Metanephros (tissue), 1 donor: Measurements from ENCODE around the gene PCDHGA9. TPM values are rescaled to one million over a fixed set of nuclear protein-coding genes. Genes with fewer than 3 reads are reported as not detected.

ENCODE experiments used
- total RNA-seq: library from RNA; depleted of rRNA; stranded (reverse); fragments of >200 nt; gene quantifications from one replicate; pipeline ENCODE4 v1.2.3, GENCODE V29; 2014

The PCDHGA9 gene
- 9.8 TPM for total RNA-seq

DNA sequence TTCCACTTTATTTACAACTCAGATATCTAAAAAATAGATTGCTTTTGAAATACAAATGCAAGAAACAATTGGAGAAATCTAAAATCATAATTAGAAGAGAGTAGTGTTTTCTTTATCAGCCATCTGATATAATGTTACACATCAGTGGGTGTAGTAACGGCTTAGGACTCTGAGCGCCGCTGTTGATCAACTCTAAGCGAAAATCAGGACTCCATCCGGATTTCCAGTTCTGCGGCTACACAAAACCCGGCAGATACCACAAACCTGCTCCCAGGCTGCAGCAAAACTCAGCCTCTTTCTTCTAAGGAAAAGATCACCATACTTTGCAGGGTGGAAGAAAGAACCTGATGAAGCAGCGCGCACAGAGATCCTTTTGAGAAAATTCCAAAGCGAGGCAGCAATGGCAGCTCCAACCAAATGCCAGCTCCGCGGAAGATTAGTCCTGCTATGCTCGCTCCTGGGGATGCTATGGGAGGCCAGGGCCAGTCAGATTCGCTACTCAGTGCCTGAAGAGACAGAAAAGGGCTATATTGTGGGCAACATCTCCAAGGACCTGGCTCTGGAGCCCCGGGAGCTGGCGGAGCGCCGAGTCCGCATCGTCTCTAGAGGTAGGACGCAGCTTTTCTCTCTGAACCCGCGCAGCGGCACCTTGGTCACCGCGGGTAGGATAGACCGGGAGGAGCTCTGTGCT is at the start of gene PCDHGA9:
PCDHGA9 (plus strand) TSS at position 226 of the 691 bp plus-strand sequence; CDS start at position 401, 175 bp downstream.

GRCh38 chr5:141354900-141355469 is 47.6 kb upstream of the PCDHGA9 start, which contains the start of gene PCDHGA4:
PCDHGA4 (plus strand) TSS chr5:141355021; CDS start chr5:141355108, 87 bp downstream.

GRCh38 chr5:141359790-141360426 is 42.7 kb upstream of the PCDHGA9 start, which contains the start of gene PCDHGB2:
PCDHGB2 (plus strand) TSS chr5:141359994; CDS start chr5:141360136, 142 bp downstream.

GRCh38 chr5:141363952-141364660 is 38.5 kb upstream of the PCDHGA9 start, which contains the start of gene PCDHGA5:
PCDHGA5 (plus strand) TSS chr5:141364162; CDS start chr5:141364331, 169 bp downstream.

DNA sequence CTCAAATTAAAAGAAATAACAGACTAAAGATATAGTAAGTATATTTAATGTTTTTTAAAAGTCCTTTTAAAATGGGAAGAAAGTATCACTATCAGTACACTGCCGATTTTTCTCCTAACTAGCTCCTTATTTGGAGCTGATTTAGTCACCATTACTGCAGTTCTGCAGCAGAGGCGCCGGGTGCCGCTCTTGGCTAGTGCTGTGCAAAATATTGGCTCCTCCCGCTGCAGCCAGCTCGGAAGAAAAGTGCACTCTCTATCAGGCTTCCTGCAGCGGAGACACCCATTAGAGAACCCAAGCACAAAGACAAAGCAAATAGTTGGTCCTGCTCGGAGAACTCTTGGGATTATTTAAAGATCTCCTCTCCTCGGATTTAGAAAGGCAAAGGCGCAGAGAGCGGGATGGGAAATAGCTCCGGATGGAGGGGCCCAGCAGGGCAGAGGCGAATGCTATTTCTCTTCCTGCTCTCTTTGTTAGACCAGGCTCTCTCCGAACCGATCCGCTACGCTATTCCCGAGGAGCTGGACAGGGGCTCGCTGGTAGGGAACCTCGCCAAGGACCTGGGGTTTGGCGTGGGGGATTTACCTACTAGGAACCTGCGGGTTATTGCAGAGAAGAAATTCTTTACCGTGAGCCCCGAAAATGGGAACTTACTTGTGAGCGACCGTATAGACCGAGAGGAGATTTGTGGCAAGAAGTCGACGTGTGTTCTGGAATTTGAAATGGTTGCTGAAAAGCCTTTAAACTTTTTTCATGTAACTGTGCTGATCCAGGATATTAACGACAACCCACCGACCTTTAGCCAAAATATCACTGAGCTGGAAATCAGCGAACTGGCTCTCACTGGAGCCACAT is 32.4 kb upstream of the PCDHGA9 start, which contains the start of gene PCDHGB3:
PCDHGB3 (plus strand) TSS at position 249 of the 855 bp plus-strand sequence; CDS start at position 402, 153 bp downstream.

GRCh38 chr5:141373673-141374317 is 28.8 kb upstream of the PCDHGA9 start, which contains the start of gene PCDHGA6:
PCDHGA6 (plus strand) TSS chr5:141373891; CDS start chr5:141374084, 193 bp downstream.

GRCh38 chr5:141382469-141383294 is 19.9 kb upstream of the PCDHGA9 start, which contains the start of gene PCDHGA7:
PCDHGA7 (plus strand) TSS chr5:141382742; CDS start chr5:141382900, 158 bp downstream.

DNA sequence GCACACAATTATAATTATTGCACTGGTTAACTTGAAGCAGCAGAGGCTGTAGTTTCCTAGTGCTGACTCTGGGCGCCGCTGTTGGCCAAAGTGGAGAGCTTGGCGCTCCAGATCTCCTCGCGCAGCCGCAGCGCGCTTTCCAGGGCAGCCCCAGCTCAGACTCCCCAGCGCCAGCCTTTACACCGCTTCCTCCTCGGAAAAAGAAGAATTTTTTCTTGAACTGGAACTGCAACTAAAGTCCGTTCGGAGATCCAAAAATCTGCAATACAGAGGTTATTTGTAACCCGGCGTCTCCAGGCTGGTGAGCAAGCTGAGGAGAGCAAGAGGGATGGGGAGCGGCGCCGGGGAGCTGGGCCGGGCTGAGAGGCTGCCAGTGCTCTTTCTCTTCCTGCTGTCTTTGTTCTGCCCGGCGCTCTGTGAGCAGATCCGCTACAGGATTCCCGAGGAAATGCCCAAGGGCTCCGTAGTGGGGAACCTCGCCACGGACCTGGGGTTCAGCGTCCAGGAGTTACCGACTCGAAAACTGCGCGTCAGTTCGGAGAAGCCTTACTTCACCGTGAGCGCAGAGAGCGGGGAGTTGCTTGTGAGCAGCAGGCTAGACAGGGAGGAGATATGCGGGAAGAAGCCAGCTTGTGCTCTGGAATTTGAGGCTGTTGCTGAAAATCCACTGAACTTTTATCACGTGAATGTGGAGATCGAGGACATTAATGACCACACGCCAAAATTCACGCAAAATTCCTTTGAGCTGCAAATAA is 14.8 kb upstream of the PCDHGA9 start, which contains the start of gene PCDHGB4:
PCDHGB4 (plus strand) TSS at position 142 of the 755 bp plus-strand sequence; CDS start at position 329, 187 bp downstream.

DNA sequence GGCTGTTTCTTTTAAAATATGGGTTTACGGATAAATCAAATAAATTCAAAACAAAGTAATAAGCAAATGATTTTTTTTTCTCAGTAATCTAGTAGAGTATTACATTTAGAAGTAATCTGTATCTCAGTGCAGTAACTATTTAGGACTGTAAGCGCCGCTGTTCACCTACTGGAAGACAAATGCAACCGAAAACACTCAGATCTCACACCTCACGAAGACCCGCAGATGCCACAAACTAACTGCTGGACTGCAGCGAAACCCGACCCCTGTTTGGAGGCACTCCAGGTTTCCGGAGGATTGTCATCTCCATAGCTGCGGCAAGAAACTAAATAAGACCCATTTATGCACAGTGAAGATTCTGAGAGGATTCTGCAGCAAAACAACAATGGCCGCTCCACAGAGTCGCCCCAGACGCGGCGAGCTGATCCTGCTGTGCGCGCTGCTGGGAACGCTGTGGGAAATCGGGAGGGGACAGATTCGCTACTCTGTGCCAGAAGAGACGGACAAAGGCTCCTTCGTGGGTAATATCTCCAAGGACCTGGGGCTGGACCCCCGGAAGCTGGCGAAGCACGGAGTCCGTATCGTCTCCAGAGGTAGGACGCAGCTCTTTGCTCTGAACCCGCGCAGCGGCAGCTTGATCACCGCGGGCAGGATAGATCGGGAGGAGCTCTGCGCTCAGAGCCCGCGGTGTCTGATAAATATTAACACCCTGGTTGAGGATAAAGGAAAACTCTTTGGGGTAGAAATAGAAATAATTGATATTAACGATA is 10.0 kb upstream of the PCDHGA9 start, which contains the start of gene PCDHGA8:
PCDHGA8 (plus strand) TSS at position 205 of the 770 bp plus-strand sequence; CDS start at position 386, 181 bp downstream.

DNA sequence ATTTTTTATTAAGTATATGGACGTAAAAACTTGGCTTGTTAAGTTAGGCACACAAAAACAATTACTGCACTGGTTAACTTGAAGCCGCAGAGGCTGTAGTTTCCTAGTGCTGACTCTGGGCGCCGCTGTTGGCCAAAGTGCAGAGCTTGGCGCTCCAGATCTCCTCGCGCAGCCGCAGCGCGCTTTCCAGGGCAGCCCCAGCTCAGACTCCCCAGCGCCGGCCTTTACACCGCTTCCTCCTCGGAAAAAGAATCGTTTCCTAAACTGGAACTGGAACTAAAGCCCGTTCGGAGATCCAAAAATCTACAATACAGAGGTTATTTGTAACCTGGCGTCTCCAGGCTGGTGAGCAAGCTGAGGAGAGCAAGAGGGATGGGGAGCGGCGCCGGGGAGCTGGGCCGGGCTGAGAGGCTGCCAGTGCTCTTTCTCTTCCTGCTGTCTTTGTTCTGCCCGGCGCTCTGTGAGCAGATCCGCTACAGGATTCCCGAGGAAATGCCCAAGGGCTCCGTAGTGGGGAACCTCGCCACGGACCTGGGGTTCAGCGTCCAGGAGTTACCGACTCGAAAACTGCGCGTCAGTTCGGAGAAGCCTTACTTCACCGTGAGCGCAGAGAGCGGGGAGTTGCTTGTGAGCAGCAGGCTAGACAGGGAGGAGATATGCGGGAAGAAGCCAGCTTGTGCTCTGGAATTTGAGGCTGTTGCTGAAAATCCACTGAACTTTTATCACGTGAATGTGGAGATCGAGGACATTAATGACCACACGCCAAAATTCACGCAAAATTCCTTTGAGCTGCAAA is 4.6 kb upstream of the PCDHGA9 start, which contains the start of gene PCDHGB5:
PCDHGB5 (plus strand) TSS at position 192 of the 796 bp plus-strand sequence; CDS start at position 373, 181 bp downstream.

DNA sequence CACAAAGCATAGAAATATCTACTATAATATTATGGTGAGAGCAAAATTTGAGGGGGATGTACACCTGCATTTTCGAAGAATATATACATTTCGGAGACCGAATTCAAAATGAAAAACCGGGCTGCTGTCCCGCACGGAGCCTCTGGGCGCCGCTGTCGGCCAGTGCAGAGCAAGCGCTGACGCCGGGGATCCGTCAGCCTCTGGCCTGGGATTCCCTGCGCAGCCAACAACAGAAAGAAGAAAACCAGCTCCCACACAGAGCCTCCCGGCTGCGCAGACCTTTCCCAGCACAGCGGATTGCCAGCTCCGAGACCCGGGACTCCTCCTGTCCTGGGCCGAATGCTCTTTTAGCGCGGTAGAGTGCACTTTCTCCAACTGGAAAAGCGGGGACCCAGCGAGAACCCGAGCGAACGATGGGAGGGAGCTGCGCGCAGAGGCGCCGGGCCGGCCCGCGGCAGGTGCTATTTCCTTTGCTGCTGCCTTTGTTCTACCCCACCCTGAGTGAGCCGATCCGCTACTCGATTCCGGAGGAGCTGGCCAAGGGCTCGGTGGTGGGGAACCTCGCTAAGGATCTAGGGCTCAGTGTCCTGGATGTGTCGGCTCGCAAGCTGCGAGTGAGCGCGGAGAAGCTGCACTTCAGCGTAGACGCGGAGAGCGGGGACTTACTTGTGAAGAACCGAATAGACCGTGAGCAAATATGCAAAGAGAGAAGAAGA is 5.4 kb downstream of the PCDHGA9 start, which contains the start of gene PCDHGB6:
PCDHGB6 (plus strand) TSS at position 232 of the 716 bp plus-strand sequence; CDS start at position 414, 182 bp downstream.

DNA sequence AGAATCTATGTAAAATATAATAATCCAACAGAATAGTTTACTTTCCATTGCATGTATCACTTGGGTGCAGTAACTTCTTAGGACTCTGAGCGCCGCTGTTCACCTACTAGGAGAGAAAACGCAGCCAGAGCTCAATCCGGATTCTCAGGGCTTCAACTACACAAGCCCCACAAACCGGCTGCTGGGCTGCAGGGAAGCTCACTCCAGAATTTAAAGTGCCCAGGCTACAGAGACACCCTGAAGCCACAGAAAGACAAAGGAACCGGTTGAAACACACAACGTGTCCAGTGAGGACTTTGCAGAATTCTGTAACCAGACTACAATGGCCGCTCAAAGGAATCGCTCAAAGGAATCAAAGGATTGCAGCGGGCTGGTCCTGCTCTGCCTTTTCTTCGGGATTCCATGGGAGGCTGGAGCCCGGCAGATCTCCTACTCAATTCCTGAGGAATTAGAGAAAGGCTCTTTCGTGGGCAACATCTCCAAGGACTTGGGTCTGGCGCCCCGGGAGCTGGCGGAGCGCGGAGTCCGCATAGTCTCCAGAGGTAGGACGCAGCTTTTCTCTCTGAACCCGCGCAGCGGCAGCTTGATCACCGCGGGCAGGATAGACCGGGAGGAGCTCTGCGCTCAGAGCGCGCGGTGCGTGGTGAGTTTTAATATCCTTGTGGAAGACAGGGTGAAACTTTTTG is 10.4 kb downstream of the PCDHGA9 start, which contains the start of gene PCDHGA10:
PCDHGA10 (plus strand) TSS at position 134 of the 686 bp plus-strand sequence; CDS start at position 323, 189 bp downstream.

GRCh38 chr5:141417494-141418172 is 15.1 kb downstream of the PCDHGA9 start, which contains the start of gene PCDHGB7:
PCDHGB7 (plus strand) TSS chr5:141417677; CDS start chr5:141417860, 183 bp downstream.

DNA sequence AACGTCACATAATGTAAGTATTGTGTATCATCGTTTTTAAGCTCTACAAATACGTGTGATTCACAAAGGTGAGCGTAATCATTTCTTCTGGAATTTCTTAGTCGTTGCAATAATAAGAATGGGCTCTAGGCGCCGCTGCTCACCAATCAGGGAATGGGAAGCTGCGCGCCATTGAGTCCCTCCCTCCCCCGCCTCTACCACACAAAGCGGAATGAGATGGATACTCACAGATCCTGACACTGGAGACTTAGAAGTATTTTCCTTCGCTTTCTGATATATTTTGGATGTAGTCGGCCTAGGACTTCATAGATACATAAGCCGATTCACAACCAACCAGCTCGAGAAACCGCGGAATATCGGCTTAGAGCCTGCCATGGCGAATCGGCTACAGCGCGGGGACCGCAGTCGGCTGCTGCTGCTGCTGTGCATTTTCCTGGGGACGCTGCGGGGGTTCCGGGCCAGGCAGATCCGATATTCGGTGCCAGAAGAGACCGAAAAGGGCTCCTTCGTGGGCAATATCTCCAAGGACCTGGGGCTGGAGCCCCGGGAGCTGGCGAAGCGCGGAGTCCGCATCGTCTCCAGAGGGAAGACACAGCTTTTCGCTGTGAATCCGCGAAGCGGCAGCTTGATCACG is 18.4 kb downstream of the PCDHGA9 start, which contains the start of gene PCDHGA11:
PCDHGA11 (plus strand) TSS at position 197 of the 634 bp plus-strand sequence; CDS start at position 374, 177 bp downstream.

